HL-60/S4 treated with retinoic acid at 250 ng/mL for 4 days and 3 days (cell line): ENCODE results near the gene NUCKS1.

Source experiments
- in situ Hi-C: fragments of 300-500 bp; cut with MboI; formaldehyde crosslinking; loops from 2 replicates; pipeline ENCODE4 v1.7.0; 2022; ENCODE audit warnings: low sequenced_read_pairs

Gene NUCKS1

DNA sequence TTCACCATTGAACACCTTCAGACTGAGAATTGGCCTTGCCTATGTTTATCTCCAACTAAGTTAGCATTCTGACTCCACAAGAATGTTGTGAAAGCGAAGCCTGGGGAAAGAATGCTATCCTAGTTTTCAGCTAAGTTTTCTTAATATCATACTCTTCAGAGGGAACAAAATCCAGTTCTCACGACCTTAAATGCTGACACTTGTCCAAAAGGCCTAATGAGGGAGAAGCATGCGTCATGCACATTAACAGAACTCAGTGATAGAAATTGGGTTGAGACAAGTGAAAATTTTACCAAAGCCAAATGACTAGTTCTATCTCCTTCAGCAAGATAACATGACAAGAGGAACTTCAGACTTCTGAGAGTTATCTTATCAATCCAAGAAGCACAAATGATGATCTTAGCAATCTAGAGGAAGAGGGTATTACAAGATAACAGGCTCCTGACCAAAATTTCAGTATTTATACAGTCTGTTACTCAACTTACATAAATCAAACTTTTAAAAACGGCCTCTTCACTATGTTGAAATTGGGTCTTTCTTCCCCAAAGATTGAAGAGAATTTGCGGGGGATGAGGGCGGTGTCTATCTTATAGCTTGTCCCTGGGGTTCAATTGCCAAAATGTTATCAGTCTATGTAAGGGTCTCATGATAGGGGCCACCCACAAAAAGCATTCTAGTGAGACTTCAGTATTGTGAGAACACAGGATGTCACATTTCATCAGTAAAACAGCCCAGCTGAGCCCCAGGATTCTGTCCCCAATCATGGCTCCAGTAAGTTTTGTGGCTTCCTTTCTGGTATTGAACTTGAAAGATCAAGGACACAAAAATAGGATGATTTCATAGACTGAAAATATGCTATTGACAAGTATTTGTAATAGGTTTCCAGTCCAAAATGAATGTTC lies 43.1 kb downstream of the NUCKS1 start:
- in situ Hi-C loops = no loop called here

DNA sequence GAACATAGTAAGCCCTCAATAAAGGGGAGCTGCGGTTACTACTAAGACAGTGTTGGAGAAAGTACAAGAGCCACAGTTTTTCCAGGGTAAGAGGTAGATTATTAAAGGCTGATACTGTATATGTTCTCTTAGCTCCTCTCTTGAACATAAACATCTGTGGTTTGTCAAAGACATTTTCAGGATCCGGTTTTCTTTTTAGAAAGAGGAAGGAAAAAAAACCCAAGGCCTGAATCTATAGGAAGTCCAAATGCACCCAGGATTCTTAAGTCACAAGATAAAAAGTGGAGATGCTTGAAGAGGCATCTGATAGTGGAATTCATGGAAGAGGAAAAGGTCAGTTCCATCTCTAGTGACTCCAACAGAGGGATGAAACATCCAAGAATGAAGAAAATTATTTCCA lies 45.1 kb downstream of the NUCKS1 start:
- in situ Hi-C loops = no loop called here

DNA sequence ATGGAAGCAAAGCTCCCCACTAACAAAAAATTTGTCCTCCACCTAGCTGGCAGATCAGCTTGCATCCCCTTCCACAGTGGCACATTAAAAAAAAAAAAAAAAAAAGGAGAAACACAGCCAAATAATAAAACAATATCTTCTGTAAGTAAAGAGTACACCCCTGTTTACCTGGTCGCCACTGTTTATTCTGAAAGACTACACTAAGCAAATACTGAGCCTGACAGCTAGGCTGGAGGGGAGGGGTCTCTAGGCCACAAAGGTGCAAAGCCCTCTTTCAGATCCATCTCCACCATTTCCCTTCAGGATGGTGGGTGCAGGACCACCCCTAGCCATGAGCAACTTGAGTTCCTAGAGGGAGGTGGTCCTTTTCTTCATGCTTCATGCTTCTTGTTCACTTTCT lies 46.9 kb downstream of the NUCKS1 start:
- in situ Hi-C loops = no loop called here

DNA sequence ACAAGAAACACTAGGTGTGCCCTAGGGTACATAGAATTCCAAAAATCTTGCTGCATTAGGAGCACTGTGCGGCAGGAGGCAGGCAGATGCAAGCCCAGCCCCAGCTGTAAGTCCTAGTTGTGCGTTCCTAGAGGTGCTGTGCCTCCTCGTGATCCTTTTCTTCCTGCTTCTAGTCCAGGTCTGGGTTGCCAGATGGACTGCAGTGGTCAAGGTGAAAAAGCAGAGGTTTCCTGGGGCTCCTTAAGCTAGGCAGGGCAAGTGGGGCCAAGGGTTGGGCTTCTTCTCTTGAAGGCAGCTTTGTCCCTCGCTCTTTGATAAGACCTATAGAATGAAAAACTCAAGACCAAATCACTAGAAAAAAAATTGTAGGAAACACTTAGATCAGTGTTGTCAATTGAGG lies 48.1 kb downstream of the NUCKS1 start:
- in situ Hi-C loops = no loop called here

DNA sequence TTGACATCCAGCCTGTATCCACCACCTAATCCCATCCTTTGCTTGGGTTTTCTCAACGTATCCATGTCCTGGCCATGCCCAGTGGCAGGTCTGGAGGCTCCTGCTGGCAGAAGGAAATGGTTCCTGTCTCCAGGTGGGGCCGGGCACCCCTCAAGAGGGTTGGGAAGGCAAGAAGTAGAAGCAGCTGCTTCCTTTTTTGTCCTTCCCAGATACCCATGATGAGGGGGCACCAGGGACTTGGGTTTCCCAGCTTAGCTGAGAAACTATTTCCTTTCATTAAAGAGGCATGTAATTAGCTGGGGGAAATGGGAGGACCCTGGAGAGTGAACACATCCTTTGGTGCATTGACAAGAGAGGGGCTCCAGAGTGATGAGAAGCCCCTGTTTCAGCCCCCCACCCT lies 48.6 kb downstream of the NUCKS1 start:
- in situ Hi-C loops = no loop called here

DNA sequence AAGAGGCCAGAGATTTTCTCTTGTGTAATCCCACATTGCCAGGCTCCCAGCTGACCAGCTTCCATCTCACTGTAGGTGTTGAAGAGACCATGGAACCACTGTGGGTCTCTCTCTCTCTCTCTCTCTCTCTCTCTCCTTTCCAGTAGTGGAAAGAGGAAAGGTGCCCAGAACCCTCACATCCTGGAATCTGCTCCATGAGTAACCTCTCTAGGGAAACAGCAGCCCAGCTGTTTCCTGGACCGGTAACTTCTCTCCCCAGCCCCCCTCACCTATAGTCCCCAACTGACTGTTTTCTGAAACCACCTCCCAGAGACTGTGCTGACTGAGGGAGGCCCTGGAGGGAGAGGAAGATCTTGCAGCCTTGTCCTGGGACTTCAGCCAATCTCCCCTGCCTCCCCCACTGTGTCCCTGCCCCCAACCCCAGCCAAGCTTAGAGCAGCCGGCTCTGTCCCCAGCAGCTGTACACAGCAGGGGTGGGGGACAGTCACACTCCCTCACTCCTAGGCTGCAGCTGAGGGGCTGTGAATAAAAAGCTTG lies 49.0 kb downstream of the NUCKS1 start:
- in situ Hi-C loops = no loop called here

DNA sequence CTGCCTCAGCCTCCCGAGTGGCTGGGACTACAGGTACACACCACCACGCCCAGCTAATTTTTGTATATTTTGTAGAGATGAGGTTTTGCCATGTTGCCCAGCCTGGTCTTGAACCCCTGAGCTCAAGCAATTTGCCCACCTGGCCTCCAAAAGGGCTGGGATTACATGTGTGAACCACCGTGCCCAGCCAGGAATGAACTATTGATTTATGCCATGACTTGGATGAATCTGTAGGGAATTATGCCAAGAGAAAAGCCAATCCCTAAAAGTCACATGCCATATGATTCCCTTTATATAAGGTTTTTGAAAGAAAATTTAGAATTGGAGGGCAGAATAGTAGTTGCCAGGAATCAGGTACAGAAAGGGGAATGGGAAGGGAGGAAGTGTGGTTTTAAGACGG lies 50.6 kb downstream of the NUCKS1 start:
- in situ Hi-C loops = no loop called here

DNA sequence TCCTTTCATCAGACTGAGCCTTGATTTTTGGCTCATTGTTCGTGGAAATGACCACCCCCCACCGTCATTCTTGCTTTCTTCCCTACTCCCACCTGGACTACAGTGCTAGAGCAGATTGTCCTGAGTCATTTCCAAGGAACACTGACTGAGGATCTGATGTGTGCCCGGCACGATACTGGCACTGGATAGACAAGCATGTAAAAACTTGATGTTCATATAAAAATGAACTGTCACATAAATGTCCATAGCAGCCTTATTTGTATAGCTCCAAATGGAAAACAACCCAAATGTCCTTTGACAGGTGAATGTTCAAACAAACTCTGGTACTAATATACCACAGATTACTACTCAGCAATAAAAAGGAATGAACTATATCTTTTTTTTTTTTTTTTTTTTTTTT lies 51.1 kb downstream of the NUCKS1 start:
- in situ Hi-C loops = no loop called here

DNA sequence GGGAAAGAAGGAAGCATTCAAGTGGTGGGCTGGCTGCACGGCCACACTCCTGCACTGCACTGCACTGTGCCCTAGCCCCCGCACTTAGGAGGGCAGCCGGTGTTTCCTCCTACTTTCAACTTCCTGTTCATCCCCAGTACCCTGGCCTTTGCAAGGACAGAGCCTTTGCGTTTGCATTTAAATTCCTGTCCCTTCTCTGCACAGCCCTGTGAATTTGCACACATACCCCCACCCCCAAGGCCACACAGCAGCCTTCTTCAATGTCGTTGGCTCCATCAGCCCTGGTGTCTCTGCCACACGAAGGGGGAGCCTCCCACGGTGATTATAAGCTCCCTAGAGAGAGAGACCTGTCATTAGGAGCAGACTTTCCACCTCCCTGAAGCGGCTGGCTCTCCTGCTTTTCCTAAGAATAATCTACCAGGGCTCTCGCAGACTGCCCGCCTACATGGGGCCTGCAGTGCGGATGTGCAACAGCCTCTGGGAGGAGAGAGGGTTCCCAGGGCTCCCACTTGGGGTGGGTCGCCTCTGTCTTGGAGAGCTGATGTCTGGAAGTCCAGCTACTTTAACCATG lies 56.5 kb downstream of the NUCKS1 start:
- in situ Hi-C loops = no loop called here

DNA sequence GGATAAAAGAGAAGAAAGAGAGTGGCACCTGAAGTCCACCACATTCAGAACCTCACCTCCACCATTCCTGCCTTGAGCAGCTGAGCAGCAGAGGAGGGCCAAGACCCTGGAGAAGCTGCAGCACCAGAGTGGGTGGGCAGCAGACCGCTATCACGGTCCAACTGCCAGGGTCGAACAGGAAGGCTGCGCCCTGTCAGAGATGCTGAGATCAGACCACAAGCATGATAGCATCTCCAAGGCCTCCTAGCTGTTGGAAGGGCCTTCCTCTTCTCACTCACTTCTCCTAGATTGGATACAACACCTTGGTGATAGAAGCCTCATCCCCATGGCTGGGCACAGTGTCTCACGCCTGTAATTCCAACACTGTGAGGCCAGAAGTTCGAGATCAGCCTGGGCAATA lies 57.6 kb downstream of the NUCKS1 start:
- in situ Hi-C loops = no loop called here

DNA sequence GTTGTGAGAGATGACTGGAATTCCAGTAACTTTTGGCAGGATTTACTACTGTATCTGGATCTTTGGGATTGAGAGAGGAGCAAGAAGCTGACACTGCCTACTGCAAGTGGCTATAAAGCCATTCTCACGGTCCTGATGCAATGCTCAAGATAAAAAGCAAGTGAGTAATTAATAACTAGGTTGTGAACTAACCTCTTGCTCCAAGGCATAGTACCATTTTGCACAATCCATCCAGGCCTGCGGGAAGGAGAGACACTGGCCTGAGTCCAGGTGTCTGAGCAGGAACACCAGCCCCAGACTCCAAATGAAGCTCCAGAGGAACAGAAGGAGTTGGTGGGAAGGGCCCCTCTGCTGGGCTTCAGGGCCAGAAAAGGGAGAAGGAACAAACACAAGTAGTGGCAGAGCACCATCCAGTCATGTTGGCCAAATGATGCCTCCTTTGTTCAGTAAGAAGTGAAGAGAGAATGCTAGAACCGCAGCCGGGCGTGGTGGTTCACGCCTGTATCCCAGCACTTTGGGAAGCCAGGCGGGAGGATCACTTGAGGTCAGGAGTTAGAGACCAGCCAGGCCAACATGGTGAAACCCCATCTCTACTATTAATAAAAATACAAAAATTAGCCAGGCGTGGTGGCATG lies 59.7 kb downstream of the NUCKS1 start:
- in situ Hi-C loops = no loop called here

DNA sequence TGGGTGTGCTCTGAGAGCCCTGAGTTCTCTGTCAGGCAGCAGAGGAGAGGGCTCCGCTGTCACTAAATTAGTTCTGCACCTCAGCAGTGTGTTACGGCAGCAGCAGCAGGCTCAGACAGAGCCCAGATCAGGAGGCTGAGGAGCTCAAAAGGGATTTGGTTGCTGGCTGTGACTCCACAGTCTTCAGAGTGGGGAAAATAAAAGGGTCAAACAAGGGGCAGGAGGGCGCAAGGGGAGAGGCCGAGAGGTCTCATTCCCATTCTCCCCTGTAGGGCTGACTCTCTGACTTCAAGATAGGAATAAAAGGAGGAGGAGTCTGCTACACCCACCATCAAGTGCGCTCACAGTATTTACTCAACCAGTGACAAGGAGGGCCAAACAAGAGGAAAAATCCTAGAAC lies 60.5 kb downstream of the NUCKS1 start:
- in situ Hi-C loops = no loop called here

DNA sequence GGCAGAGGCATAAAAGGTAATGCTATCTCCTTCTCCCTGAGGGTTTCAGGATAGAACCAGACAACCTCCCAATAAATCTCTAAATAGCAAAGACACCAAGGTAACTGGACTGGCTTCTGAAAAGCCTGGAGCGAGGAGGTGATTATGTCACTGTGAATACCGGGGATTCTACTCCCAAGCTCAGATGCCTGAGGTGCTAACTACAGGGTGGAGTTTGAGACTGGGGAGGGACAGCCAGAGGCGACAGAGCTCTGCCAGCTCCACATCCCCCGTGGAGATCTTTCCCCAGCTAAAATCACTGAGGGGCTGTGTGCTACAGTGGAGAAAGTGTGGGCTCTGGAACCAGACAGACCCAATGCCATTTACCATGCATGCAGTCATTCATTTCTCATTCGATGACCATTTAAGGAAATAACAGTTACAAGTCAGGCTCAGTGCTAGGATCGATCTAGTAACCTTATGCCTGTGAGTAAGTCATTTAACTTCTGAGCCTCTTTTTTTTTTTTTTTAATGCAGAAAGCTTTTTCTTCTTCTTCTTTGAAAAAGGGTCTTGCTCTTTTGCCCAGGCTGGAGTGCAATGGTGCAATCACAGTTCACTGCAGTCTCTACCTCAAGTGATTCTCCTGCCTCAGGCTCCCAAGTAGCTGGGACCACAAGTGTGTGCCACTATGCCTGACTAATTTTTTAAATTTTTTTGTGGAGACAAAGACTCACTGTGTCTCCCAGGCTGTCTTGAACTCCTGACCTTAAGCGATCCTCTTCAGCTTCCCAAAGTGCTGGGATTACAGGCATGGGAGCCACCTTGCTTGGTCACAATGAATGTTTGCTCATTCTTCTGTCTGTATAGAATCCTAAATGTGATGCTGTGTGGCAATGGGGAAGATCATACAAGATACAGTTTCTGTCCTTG lies 61.6 kb downstream of the NUCKS1 start:
- in situ Hi-C loops = no loop called here

DNA sequence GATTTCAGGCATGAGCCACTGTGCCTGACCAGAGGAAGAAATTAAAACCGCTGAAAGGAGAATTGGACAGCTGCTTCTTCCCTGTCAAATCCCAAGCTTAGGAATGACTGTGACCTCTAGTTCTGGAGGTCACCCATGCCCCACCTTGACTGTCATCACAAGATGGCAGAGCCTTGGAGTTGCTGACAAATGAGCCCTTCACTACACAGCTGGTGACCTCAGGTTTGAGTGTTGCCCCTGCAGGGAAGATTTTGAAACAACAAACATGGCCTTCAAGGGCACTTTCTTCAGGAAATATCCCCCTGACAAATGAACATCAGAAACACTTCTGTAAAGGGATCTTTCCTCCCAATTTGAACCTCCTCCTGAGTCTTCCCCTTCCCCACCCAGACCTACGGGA lies 62.7 kb downstream of the NUCKS1 start:
- in situ Hi-C loops = no loop called here

DNA sequence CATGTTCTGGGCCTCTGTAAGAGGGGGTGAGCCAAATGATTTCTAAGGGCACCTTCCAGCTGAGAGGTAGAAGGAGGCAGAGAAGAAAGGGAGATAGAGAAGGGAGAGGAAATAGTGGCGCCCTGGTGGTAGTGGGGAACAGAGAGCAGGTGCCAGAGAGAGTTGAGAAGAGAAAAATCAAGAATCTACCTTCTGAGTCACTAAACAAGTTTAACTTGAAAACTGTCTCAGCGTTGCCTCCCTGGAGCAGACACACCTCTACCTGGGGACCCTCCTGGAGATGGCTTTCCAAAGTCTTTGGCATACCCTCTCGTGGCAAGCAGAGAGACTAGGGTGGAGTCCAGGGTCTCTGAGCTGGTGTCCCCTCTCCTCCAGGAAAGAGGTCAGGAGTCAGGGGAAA lies 68.6 kb downstream of the NUCKS1 start:
- in situ Hi-C loops = no loop called here

DNA sequence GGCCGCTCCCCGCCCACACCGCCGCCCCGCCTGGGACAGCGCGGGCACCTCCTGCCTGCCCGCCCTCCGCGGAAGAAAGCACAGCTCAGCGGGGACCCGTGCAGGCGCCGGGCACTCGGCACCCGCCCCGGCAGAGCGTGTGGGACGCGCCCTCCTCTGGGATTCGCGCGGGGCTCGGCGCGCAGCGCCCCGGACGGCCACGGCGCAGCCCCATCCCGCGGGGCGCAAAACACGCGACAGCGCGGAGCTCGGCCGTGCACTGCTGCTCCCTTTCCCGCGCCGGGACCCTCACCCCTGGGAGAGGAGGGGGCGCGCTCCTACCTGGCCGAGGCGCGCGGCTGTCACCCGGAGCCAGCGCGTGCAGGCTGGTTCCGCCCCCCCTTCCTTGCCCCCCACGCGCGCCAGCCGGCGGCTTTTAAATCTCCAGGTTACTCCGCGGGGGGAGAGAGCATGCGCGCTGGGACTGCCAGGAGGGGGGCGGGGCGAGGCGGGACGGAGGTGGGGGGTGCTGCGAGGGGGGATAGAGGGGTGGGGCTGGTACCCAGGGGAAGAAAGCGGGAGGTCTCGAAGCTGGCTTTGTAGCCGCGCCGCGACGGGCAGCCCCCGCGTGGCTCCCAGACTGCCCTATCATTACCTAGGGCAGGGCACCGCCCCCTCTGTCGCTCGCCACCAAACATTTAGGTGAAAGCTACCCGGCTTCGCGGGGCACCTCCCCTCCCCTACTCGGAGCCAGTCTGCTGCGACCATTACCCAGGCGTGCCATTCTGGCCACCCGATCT lies 69.7 kb downstream of the NUCKS1 start, which contains the start of gene SLC45A3:
SLC45A3 (minus strand) TSS at position 437 of the 779 bp plus-strand sequence. CDS start 15,853 bp downstream, outside the sequence.
- in situ Hi-C loops = no loop called here

DNA sequence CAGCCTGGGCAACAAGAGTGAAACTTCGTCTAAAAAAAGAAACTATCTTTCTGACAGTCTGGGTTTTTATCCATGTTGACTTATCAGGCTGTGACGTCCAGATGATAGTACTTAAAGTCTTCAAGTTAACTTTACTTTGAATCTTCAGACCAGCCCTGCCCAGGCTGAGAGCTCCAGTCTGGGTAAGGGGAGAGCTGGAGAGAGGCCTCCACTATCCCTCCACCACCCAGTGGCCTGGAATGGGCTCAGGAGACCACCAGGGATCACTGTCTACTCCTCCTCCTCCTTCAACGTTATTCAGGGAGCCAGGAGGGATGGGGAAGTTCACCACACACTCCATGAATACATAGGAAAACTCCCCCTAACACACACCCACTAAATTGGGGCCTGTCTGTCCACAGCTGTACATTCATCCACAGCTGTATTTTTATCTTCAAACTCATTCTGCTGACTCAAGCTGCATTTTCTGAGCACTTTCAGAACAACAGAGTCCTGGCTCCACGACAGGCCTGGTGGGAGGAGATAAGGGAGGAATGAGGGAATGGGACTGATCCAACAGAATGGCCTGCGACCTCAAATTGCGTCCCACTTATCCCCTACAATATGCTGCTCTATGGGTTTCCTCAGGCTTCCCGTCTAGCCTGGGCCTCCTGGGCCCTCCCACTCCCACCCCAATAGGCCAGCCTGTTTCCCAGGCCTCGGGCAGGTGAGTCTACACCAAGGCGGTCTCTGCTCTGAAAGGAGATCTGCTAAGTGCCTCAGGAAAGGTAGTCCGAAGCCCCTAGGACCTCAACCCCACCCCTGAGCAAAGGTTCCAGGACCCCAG lies 71.5 kb downstream of the NUCKS1 start:
- in situ Hi-C loops = no loop called here

DNA sequence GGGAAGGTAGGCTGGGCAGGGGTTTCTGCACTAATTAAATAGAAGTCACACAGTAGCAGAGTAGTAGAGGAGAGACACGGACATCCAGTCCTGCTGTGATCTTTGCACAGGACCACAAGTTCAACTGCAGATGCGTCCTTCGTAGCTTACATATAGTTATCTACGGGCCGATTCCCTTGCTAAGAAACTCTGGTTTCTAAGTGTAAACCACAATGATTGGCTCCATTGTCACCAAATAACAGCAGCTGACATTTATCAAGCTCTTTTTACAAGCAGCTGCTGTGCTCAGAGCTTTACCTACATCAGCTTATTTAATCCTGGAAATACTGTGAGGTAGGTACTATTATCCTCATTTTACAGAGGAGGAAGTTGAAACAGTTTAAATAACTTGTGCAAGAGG lies 72.8 kb downstream of the NUCKS1 start:
- in situ Hi-C loops = no loop called here

DNA sequence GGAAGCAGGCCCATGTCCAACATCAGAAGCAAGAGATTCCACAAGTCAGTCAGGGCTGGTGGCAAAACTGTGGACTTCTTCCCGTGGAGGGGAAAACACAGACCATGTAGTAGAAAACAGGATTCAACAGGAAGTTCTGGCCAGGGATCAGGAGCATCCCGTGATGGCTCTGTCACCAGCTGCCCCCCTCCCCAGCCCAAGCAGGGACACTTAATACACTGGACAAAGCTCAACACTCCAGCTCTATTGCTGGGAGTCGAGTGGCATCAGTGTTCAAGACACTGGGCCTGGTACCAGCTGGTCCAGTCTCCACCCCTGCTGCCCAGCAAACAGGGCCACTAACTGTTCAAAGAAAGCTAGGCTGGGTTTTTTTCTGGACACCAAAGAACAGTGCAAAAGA lies 73.4 kb downstream of the NUCKS1 start:
- in situ Hi-C loops = no loop called here
